Cardiac muscle cell (in vitro differentiated cells and primary cell): ENCODE measurements around the gene HSPBP1. TPM values are rescaled to one million over a fixed set of nuclear protein-coding genes. Genes with fewer than 3 reads are reported as not detected.

ENCODE experiments used
- DNase-seq, 2 donors: peaks; one replicate each; pipeline versions ENCODE4 v3.0.0 to v3.0.0-alpha.2; 2010 to 2017; ENCODE audit warnings: low read depth in 1 of 2, low spot score in 1 of 2
- H3K27ac ChIP-seq: fragments of 200-600 bp; sonication (generic); 2 replicates; pipeline ENCODE4 v1.5.1; 2016
- H3K27me3 ChIP-seq: fragments of 200-600 bp; sonication (generic); 2 replicates; pipeline ENCODE4 v1.6.0; 2016; ENCODE audit warnings: control low read depth
- H3K36me3 ChIP-seq: fragments of 200-600 bp; sonication (generic); 2 replicates; pipeline ENCODE4 v1.5.1; 2016; ENCODE audit warnings: control low read depth
- H3K4me1 ChIP-seq: fragments of 200-600 bp; sonication (generic); 2 replicates; pipeline ENCODE4 v1.8.1; 2017; ENCODE audit warnings: low read depth, mild to moderate bottlenecking, mixed run types
- H3K4me3 ChIP-seq: fragments of 200-600 bp; sonication (generic); 2 replicates; pipeline ENCODE4 v1.5.1; 2016; ENCODE audit warnings: mild to moderate bottlenecking
- H3K9me3 ChIP-seq: fragments of 200-600 bp; sonication (generic); 2 replicates; pipeline ENCODE4 v1.5.1; 2017; ENCODE audit warnings: low read depth, mild to moderate bottlenecking, control low read depth
- CTCF ChIP-seq: IDR thresholded peaks from 2 replicates; pipeline ENCODE4 v1.5.1; 2012; ENCODE audit warnings: low read depth, mild to moderate bottlenecking, low read length
- polyA plus RNA-seq: library from polyadenylated mRNA; unstranded; fragments of >200 nt; fragmentation: Nextera tagmentation; extraction: Ambion mirVana; gene quantifications from 2 replicates; pipeline ENCODE4 v1.2.1, GENCODE V29; 2016
- total RNA-seq: library from RNA; depleted of rRNA; stranded (reverse); fragments of >200 nt; gene quantifications from 2 replicates; pipeline ENCODE4 v1.2.3, GENCODE V29; 2016

The HSPBP1 gene
- total and polyA plus RNA-seq, 2 experiments from 2014 or later = 47.2 to 123 TPM

GRCh38 chr19:55300886-55301458, 21.1 kb upstream of the HSPBP1 start:
- no peak for DNase-seq

GRCh38 chr19:55299991-55300390, 20.1 kb upstream of the HSPBP1 start:
- Histone ChIP-seq H3K27ac (no peak overlapping the region), H3K9me3 (no peaks in the 10 kb centered on the region), H3K36me3 (peaks cover 26% of the 10 kb centered on the region), H3K4me1 (no peaks in the 10 kb centered on the region), H3K4me3 (no peak overlapping the region), H3K27me3 (no peaks in the 10 kb centered on the region)
- no peak for TF ChIP-seq CTCF
- no peak for DNase-seq

More at GRCh38 chr19:55300886-55301458, 21.1 kb upstream of the HSPBP1 start:
- Histone ChIP-seq H3K9me3 (no peaks in the 10 kb centered on the region), H3K4me1 (no peaks in the 10 kb centered on the region), H3K27me3 (no peaks in the 10 kb centered on the region), H3K4me3 (no peak overlapping the region), H3K27ac (no peak overlapping the region), H3K36me3 (peaks cover 24% of the 10 kb centered on the region)
- no peak for TF ChIP-seq CTCF

DNA sequence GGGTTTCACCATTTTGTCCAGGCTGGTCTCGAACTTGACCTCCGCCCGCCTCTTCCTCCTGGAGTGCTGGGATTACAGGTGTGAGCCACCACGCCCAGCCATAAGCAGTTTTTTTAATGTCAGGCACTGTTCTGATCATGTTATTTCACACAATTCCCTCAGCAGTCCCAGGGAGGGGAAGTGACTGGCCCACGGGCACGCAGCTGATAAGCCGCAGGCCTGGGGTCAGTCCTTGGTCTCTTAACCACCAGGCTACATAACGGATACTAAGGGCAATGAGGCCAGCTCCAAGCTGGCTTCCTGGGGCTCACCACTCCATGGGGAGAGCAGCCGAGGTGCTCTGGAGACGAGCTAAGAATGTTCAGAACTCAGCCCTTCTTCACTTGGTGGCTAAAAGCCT, 17.4 kb upstream of the HSPBP1 start:
- Histone ChIP-seq H3K4me1 (no peaks in the 10 kb centered on the region), H3K27me3 (no peaks in the 10 kb centered on the region), H3K36me3 (peaks cover 15% of the 10 kb centered on the region), H3K27ac (no peak overlapping the region), H3K4me3 (no peak overlapping the region), H3K9me3 (no peaks in the 10 kb centered on the region)
- DNase-seq = no peak
- no peak for TF ChIP-seq CTCF

DNA sequence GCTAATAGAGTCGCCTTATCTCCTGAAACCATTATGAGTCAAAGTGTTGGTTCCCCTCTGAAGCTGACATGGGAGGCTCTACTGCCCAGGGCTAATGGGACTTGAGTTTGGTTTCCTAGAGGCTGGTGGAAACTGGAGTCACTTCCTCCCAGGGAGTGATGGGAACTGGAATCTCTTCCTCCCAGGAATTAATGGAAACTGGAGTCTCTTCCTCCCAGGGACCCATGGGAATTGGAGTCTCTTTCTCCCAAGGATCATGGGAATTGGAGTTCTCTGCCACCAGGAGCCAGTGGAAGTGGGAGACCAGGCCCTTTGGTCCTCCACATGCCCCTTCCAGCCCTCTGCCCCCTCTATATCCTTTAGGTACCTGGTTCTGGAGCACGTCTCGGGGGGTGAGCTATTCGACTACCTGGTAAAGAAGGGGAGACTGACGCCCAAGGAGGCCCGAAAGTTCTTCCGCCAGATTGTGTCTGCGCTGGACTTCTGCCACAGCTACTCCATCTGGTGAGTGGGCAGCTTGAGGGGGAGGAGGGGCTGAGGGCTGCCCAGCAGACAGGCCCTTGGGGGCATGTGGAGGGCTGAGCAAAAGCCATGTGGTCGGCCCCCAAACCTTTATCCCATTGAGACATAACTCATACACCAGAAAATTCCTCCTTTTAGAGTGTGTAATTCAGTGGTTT, 9.3 kb upstream of the HSPBP1 start:
- H3K27ac ChIP-seq = no peak overlapping the region
- peaks cover 8% of the 10 kb centered on the region for H3K4me1 ChIP-seq
- no peaks in the 10 kb centered on the region for H3K27me3 ChIP-seq
- no peak for TF ChIP-seq CTCF
- H3K4me3 ChIP-seq = no peak overlapping the region
- H3K9me3 ChIP-seq = no peaks in the 10 kb centered on the region
- DNase-seq = peak in 1 of 2 donors; percentile 10
- peaks cover 24% of the 10 kb centered on the region for H3K36me3 ChIP-seq

- H3K4me3 ChIP-seq = no peak overlapping the region
- H3K36me3 ChIP-seq = peaks cover 21% of the 10 kb centered on the region
- no peak for DNase-seq
- peaks cover 8% of the 10 kb centered on the region for H3K4me1 ChIP-seq
- no peaks in the 10 kb centered on the region for H3K9me3 ChIP-seq
- TF ChIP-seq CTCF = no peak
- H3K27ac ChIP-seq = no peak overlapping the region
- H3K27me3 ChIP-seq = no peaks in the 10 kb centered on the region
These were observed 7.6 kb upstream of the HSPBP1 start for GRCh38 chr19:55287361-55288079.
